Activated CD4-positive, alpha-beta T cell treated with anti-CD3 and anti-CD28 coated beads for 24 hours (primary cell): ENCODE data around the gene FAM193A.
"Not testable (repeated sequence)": the region's sequence is repeated elsewhere in the genome, so short reads cannot be mapped to it uniquely, and the experiment has no call there.

Source experiments
- DNase-seq, 2 donors: peaks; one replicate each; pipeline ENCODE4 v3.0.0-alpha.2; 2020; ENCODE audit warnings: low read depth in 2 of 2

The FAM193A gene

DNA sequence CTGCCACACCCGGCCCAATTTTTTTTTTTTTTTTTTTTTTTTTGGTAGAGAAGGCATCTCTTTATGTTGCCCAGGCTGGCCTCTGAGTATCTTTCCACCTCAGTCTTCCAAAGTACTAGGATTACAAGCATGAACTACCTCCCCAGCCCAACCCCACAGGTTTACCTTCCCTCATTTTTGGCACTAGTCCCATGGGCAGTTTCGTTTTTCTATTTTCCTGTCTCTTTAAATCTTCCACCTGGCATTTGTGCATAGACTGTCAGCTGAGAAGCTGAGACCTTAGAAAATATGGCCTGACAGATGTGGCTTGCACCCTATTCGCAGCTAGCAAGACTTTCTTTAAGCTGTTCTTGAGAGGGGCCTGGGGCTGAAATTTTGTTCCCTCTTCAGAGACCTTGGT, 191.8 kb downstream of the FAM193A start:
- no peak for DNase-seq

DNA sequence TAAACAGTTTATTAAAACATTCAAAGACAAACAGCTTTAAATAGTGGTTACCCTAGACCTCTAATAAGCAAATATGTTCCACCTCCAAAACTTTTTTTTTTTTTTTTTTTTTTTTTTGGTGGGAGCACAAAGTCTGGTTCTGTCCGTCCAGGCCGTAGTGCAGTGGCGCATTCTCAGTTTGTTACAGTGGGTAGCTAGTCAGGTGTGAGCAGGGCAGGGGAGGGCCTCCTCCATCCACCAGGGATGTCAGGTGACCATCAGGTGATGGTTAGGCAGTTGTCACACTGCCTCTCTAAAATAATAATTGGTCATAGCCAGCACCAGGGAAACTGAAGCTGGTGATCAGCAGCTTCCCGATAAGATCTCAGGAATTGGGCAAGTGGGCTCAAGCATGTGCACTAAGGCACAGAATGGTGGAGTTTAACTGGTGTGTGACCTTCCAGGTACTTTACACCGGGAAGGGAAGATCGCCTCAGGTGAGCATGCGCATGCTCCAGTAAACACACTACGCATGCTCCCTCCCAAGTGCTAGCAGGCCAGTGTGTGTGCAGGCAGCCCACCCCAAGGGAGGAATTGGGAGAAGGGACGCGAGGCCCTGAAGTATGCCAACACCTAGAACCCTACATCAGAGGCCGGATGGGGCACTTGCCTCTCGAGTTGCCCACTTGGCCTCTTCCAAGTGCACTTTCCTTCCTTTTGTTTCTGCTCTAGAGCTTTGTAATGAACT, 192.5 kb downstream of the FAM193A start:
- no peak for DNase-seq

DNA sequence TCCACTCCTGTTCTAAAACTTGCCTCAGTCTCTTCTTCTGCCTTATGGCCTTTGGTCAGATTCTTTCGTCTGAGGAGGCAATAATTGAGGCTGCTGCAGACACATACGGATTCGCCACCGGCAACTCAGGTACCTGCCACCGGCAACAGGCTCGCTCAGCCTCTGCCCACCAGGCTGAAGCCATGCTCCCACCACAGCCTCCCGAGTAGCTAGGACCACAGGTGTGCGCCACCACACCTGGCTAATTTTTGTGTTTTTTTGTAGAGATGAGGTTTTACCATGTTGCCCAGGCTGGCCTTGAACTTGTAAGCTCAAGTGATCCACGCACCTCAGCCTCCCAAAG, 193.1 kb downstream of the FAM193A start:
- no peak for DNase-seq

DNA sequence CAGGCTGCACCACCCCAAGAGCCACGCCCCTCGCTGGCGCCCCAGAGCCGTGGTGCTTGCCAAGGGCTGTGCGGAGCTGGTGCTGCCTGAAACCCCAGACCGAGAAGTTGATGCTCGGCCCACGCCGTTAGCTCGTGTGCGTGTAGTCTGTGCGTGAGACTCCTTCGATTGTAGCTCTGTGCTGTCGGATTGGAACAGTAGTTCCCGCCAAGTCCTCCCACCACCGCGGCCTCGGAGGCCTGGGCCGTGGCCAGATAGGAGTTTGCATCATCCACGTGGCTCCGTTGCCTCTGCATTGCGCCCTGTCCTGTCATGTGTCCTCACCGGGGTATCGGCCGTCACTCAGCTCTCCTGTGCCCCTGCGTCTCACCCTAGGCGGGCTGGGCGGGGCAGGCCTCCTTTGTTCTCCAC, 195.5 kb downstream of the FAM193A start:
- DNase-seq, result no peak

DNA sequence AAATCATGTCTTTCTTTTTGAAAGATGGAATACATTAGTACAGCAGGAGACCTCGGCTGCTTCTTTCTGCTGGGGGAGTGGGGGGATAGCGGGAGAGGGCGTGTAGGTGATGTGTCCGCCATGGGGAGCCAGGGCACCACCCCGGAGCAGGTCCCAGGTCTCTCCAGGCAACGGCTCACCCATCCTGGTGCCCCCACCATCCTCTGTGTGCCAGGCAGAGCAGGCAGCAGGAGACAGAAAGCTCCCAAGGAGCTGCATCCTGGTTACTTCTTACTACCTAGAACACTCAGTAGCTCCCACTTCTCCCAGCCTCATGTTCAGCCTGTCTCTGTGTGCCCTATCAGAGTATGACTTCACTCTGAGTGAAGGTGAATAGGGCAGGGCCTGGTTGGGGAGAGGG, 196.1 kb downstream of the FAM193A start:
- DNase-seq, result no peak

DNA sequence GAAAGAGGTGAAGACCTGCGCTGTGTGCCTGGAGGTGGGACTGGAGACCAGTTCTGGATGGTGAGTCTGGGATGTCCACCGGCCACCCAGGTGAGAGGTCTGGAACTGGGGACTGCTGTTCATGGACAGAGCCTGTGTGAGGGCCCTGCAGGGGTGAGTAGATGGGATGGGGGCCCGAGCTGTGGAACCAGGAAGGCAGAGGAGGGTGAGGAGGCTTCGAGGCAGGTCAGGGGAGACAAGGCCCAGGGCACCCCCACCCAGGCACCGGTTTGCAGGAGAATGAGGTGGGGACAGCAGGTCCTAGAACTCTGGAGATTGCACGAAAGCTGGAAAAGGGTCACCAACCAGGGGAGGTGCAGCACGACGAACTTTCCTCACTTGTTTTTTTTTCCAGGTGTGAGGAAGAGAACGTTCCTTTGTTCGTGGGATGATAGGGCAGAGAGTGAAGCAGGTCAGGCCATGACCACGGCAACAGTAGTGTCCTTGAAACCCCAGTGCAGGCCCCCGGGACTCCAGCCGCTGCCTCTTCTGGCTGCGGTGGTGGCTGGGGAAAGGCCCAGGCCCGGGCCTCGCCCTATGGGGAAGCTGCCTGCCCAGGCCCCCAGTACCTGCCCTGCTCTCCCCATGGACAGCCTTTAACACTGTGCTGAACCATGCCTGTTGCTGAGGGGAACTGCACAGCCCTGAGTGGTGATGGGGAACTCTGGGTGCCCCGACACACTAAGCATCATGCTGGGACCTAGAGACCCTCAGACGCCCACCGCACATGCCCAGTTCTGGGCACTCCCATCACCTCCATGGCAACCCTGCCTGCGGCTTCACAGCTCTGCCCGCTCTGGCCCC, 196.8 kb downstream of the FAM193A start:
- no peak for DNase-seq

DNA sequence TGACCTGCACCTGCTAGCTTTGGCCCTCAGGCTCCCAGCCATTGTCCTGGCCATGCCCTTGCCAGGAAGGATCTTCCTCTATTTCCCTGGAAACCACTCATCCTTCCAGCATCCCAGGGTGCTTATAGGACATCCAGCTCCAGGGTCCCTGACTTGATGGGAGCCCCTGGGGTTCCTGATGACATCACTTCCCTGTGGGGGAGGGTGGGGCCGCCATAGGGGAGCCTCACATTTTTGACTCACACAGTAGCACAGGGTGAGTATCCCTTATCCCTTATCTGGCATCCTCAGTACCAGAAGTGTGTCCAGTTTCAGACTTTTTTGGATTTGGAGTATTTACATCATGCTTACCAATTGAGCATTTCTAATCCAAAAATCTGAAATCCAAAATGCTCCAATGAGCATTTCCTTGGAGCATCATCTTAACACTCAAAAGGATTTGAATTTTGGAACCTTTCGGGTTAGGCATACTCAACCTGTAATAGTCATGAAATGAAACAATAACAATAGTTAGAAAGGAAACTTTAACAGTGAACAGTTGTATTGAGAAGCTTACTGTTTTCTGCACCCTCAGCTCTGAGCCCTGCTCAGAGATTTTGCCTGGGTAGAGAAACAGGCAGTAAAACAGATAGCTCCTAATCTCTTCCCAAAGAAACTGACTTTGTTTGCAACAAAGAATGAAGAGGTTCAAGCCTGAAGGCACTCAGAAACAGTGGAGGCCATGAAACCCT, 197.6 kb downstream of the FAM193A start:
- DNase-seq, result no peak

DNA sequence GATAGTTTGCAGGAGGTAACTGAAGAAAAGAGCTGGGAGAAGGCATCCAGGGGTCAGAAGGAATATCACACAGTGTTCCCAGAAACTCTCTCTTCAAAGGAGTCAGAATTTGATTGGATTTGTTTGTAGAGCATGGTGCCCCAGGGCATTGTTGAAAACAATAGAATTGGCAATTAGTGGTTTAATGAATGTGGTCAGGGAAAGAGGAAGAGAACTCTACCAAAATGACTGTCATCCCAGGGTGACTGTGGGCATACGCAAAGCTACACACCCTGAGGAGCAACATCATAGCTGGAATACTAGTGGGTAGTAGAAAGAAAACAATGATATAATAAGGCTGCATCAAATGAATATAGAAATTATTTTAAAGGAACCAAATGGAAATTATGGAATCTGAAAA, 198.2 kb downstream of the FAM193A start:
- no peak for DNase-seq

DNA sequence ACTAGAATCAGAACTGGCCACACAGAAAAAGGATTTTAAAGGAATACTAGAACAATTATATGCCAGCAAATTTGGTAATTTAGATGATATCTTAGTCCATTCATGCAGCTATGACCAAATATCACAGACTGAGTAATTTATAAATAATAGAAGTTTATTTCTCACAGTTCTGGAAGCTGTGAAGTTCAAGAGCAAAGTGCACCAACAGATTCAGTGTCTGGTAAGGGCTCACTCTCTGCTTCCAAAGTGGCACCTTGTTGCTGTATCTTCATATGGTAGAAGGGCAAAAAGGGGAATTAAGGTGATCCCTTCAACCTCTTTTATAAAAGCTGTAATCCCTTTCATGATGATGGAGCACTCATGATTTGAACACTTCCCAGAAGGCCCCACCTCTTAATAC, 199.4 kb downstream of the FAM193A start:
- DNase-seq, result no peak

DNA sequence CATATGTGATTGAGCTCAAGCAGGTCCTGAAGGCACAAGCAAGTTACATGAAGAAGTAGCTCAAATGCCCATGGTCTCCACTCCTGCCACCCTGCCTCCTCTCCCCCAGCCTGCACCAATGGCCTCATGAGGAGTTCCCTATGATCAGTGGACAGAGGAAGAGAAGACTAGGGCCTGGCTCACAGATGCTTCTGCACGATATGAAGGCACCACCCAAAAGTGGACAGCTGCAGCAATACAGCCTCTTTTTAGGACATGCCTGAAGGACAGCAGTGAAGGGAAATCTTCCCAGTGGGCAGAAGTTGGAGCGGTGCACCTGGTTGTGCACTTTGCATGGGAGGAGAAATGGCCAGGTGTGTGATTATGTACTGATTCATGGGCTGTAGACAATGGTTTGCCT, 201.8 kb downstream of the FAM193A start:
- not testable (repeated sequence) for DNase-seq

DNA sequence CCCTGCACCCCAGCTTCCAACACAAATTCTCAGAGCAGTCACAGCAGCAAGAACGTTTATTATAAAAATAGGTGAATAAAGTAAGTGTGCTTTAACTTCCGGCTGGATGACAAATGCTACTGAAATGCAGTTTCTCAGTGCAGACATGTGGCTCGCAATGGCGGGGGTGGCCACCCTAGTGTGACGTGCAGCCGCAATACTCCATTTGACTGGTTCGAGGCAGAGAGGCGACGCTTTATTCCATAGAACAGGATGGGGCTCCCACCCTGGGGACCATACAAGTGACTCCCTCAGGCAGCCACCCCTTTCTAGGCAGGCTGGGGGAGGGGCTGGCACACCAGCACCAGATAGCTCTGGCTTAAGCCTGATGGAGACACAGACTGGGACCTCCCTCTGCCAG, 205.2 kb downstream of the FAM193A start:
- DNase-seq, result no peak

DNA sequence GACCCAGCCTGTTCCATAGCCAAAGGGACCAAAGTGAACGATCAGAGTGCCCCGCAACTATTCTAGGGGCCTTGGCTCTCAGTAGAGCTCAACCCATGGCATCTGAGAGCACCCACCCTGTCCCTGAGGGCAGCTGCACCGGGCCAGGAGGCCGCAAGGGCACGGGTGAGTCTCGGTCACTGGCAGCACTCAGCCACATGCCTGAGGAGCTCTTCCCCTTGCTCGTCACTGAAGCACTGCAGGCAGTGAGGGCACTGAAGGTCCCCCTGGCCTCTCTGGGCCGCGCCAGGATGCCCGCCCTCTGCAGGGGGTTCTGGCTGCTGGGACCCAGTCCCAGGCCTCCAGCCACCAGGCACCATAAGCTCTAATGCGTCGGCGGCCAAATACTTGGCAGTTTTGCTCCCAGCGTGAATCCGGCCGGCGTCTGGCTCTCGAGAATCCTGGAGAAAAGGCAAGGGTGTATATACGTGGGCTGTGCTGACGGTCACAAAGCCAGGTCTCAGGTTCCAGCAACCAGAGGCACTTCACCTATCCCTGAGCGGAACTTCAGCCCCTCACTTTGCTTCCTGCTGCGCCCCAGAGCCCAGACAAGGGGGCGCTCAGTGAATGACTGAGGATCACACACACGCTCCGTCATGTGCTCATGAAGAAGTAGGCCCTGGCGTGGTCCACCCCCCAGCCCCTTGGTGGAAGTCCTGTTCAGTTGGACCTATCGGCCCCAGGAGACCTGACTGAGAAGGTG, 205.8 kb downstream of the FAM193A start:
- DNase-seq, result no peak

DNA sequence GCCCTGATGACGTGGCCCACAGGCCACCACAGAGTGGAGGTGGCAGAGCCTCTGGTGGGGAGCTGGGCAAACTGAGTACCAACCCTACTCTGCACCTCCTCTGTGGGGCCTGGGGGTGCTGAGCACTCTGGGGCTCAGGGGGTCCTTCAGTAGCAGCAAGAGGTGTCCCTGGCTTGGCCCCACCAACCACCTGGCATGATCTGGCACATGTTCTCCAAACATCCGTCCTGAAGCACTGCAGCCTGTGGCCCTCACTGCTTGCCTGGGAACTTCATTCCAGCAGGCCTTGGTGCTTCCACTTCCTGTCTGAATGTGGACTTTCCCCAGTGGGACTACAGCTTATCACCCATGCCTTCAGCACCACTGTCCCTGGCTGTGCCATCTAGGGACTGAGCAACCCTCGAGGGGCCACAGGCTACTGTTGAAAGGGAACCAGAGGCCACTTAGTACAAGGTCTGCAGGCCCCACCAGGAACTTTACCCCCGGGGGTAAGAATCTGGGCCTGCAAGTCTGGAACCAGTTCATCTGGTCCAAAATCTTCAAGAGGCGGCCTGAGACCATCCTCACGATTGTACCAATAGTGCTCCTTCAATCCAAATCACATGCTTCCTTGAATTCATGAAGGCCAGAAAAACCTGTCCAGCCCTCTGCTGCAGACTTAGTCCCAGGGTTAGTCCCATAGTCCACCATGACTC, 206.5 kb downstream of the FAM193A start:
- DNase-seq, result no peak

DNA sequence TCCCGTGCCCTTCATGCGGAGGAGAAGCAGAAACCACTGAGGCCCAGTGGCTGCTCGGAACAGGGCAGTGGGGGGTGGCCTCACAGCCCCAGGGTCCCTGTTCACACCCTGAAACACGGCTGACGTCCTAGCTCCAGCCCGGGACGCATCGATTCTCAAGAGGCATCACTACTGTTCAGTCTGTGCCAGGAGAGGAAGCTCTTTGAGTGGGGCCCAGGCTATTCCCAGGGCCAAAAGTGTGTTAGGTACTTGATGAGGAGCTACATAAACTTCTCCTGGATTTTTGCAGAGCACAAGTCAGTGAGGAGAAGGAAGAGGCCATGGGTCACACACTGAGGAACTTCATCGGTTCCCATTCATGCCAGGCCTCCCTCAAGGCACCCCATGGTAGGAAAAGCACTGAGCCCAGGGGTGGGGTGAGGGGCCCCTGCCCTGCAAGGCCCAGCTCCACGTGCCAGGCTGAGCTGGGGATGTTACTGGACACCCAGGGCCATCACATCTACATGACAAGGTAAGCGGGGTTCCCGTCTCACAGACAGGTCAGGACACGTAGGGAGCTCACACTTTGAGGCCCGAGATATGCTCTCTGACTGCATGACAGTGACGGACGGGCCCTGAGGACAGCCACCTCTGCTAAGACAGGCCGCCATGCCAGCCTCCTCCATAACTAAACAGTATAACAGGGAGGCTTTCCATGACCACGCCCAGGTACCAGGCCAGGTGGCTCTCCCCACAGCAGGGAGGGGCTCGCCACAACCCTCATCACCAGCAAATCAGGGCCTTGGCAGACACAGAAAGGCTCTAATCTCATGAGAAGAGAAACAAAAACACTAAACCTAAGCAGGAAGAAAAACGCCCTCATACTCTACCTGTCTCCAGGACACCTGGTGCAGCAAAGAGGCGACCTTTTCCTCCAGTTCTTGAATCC, 207.3 kb downstream of the FAM193A start:
- no peak for DNase-seq

DNA sequence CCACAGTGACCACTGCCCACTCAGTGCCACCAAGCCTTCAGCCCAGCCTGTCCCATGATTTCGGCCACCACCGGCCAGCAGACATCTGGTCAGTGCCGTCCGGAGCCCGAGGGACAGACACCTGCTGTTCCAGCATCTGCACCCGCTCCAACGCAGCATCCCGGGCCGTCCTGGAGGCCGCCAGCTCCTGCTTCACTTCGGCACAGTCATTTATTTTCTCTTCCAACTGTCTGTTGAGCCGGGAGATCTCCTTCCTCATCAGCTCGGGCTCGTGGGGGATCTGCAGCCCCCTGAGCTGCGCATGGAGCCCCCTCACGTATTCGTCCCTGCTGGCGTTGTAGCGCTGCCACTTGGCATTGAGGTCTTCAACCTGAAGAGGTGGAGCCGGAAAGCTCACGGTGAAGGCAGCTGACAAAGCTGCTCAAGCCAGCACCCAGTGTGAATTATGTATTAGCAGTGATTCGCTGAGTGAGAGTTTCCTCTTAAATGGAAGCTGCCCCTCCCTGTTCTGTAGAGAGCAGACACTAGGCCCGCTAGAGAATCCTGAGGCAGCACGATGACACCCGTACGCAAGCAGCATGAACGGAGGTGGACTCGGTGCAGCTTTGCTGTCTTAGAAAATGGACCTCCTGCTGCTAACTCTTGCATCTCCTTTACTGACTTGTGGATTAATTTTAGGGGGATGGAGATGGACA, 208.3 kb downstream of the FAM193A start:
- DNase-seq, result no peak

DNA sequence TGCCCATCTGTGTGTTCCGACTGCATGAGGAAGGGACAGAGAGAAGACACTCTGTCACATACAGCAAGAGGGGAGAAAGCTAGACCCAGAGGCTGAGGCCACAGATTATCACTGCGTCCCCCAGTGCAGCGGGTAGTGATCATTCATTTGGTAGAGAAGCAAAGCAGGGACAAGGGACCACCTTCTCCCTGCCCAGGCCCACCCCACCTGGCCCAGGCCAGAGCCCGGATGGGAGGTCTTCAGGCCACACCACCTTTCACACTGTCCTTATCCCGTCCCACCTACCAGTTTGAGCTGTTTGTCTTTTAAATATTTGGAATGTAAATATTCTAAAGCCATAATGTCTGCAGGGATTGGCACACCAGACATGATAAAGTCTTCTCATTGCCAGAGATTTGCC, 209.1 kb downstream of the FAM193A start:
- DNase-seq, result no peak

DNA sequence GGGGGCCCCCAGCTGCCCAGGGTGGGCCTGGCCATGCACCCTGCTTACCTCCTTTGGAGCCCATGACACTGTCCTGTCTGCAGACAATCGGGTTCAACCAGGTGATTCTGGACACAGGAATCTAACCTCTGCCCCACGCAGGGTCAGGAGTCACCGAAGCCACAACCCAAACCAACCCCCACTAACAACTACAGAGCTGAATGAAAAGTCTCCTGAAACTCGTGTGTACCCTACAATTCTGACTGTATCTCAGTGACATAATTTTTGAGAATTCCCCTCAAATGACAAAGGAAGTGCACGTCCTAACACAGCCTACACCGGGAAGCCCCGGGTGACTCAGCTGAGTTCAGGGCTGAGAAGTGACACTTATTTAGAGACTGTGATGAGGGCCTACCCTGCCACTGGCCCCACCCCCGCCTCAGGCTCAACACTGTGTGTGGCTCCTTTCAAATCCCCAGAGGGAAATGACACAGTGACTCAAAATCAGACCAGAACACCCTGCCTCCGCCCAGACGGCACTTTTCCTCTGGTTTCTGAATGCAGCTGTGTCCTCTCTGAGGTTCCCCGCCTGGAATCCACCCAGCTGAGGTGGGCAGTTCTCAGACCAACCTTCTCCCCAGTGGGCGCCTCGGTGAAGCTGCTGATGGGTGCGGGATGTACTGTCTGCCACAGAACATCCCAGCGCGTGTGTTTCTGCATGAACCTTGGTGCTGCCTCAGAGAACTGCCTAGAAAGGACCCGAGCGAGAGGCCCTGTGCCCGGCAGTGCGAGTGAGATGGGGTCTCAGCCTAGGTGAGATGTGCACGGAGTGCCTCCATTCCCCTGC, 209.7 kb downstream of the FAM193A start:
- peak; percentile 91 to 92 for DNase-seq

DNA sequence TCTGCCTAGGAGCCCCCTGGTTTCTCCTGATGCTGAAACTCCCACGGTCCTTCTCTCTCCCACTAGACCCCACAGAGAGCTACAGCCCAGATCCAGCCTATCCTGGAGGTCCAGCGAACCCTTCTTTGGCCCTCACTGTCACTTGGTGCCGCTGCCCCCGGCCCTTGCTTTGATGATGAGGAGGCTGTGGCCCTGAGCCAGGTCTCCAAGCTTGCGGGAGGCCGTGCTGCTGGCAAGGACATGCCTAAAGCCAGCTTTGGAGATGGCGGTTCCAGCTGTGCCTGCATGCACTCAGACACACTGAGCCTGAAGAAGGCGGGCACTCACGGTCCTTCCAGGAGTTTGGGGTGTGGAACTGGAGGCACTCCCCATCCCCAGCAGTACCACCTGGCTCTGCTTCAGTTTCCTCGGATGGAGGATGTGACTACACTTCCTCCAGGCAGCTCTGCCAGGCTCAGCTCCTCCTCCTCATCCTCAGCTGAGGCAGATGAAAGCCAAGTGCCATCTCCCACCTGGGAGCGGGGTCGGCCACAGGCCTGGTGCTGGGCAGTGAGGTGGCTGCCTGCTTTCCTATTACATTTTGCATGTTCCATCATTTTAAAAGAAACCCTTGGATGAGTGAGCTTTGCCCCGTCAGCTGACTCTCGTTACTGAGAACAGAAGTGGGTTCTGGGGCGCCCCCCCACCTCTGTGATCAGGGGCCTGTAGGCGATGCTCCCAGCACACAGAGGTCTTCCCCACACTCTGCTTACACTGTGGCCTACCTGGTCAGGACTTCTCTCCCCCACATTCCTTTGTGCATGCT, 210.6 kb downstream of the FAM193A start:
- DNase-seq, result no peak
